ENCODE measurements around the gene CTTNBP2.

CTTNBP2 gene

DNA sequence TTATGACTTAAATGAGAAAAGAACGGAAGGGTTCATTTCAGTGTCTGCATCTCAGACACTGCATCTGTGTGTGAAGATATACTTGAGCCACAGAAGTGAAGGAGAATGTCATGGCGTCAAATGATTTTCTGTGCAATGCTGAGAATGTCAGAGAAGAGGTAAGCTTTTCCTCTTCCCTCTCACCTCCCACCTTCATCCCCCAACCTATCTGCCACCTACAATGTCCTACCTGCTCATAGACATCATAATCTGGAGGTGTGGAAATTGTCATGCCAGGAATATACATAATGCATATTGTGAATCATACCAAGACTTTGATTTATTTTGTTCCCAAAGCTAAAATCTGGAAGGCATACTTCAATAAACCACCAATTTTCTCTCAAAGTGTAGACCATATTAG is 53.7 kb downstream of the CTTNBP2 start:
- no peak for FAIRE-seq
- no peak for DNase-seq (ENCODE audit: insufficient read length, low spot score)
- no peak for TF ChIP-seq POLR2A (IDR thresholded peaks at IDR 0.05; ENCODE audit: low read depth, low read length)

- peak; percentile 95 for FAIRE-seq
- no peak for TF ChIP-seq POLR2A (IDR thresholded peaks at IDR 0.05; ENCODE audit: low read depth, low read length)
- peak; percentile 15 for DNase-seq (ENCODE audit: insufficient read length, low spot score)
Observed at GRCh38 chr7:117818232-117818631, 55.0 kb downstream of the CTTNBP2 start.

GRCh38 chr7:117816727-117817126 is 56.5 kb downstream of the CTTNBP2 start:
- TF ChIP-seq POLR2A (IDR thresholded peaks at IDR 0.05; ENCODE audit: low read depth, low read length) = no peak
- FAIRE-seq (no peak), DNase-seq (ENCODE audit: insufficient read length, low spot score) (no peak)

DNA sequence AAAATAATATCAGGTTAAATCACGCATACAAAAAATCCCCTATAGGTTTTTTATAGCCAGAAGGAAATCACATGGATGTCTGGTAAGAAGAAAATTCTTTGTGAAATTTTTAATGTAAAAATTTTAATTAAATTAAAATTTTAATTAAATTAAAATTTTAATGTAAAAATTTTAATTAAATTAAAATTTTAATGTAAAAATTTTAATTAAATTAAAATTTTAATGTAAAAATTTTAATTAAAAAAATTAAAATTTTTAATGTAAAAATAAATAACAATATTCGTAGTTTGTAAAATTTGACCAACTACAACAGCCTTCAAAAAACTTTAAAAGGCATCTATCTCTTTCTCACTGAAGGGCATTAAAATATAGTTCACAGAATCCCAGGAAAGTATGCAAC is 61.5 kb downstream of the CTTNBP2 start:
- DNase-seq (ENCODE audit: insufficient read length, low spot score) (no peak), FAIRE-seq (no peak)
- no peak for TF ChIP-seq POLR2A (IDR thresholded peaks at IDR 0.05; ENCODE audit: low read depth, low read length)

DNA sequence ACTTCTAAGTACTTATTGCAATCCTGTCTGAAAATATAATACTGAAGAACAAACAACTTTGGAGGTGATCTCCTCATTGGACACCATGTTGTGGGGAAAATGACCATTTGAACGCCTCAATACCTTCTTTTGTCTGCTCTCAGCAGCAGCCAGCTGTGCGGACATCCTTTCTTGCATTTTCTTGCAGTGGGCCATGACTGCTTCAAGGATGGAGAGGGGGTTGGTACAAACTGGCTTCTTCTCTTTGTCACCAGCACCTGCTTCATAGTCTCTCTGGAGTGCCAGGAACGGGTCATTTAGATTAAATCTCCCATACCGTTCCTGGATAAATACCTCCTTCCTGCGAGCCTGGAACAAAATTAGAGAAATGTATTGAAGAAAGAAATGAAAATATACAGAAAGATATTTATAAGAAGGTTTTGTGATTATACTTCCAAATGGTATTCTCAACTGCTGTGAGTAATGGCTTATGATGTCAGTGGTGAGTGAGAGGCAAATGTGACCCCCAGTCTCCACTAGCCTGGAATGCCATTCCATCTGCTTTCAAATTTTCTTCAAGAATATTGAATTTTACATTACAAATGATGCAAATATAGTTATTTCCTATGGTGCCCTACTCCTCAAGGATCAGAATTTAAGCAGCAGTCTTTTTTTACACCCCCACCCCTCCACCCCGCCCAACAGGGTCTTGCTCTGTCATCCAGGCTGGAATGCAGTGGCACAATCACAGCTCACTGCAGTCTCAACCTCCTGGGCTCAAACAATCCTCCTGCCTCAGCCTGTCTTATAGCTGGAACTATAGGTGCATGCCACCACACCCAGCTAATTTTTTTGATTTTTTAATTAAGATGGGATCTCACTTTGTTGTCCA is 62.4 kb downstream of the CTTNBP2 start:
- FAIRE-seq (no peak), DNase-seq (ENCODE audit: insufficient read length, low spot score) (no peak)
- TF ChIP-seq POLR2A (IDR thresholded peaks at IDR 0.05; ENCODE audit: low read depth, low read length) = no peak

DNA sequence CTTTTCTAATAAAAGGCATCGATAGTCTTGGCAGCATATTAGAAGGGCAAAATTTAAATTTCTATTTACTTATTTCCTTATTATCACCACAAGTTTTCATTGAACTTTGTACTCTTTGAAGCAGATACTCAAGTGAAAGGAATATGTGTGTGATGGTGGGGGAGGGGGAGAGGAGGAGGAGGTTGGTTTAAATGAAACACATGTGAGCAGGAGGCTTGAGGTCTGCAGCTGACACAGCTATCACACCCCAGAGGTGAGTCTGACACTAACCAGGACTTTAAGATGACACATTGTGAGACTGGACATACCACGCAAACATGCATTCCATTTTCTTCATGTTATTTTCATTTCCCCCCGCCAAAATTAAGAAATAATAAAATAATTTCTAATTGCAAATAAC is 63.3 kb downstream of the CTTNBP2 start:
- DNase-seq (ENCODE audit: insufficient read length, low spot score) (no peak), FAIRE-seq (no peak)
- TF ChIP-seq POLR2A (IDR thresholded peaks at IDR 0.05; ENCODE audit: low read depth, low read length) = no peak

DNA sequence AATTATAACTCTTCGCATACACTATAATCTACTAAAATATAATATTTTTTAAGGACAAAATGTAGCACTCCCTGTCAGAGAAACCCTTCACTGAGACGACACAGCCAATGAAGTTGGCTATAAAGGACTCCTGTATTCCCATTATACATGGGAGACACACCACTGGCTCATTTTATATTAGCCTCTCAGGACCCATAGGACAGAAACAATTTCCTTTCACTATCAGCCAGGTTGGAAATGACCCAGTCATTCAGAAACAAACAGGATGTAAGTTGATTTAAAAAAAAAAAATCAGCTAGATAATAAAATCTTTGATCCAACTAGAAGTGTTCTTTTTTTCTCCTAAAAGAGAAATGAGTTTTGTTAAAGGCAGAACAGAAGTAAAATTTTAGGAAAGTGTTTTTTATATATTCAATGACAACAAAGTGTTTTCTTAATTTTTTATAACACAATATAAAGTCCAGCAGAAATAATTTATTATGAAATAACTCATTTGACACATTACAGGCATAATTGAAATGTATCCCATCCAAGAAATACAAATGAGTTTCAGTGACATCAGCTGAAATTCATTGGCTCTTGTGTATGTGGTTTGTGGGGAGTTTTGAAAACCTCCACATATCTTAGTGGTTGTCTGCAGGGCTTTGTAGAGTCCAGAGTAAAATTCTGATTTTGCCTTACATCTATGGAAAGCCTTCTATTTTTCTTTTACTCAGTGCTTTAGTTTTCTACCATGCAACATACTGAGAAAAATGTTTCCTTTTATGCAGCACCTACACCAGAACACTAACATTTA is 64.1 kb downstream of the CTTNBP2 start:
- TF ChIP-seq POLR2A (IDR thresholded peaks at IDR 0.05; ENCODE audit: low read depth, low read length) = no peak
- no peak for DNase-seq (ENCODE audit: insufficient read length, low spot score)
- FAIRE-seq = no peak

- DNase-seq (ENCODE audit: insufficient read length, low spot score) = no peak
- no peak for TF ChIP-seq POLR2A (IDR thresholded peaks at IDR 0.05; ENCODE audit: low read depth, low read length)
- FAIRE-seq = no peak
Observed at GRCh38 chr7:117808341-117808757, 64.9 kb downstream of the CTTNBP2 start.

DNA sequence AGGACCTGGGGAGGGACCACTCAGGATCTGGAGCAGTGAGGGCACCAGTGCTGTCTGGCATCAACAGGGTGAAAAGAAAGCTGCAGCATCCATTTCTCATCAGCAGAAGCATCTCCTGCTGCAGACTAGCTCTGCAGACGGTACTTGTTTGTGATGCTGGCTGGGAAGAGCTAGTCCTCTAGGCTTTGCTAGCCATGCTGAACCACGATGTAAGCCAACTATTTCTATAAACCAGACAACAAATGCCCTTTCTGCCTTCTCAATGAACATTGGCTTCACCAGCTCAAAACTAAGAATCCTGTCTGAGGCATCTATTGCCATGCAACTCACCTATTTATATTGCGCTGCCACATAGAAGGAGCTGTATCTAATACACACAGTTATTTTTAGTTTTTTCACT is 65.6 kb downstream of the CTTNBP2 start:
- TF ChIP-seq POLR2A (IDR thresholded peaks at IDR 0.05; ENCODE audit: low read depth, low read length) = no peak
- no peak for DNase-seq (ENCODE audit: insufficient read length, low spot score)
- FAIRE-seq = no peak

GRCh38 chr7:117806011-117806410 is 67.2 kb downstream of the CTTNBP2 start:
- DNase-seq (ENCODE audit: insufficient read length, low spot score) (no peak), FAIRE-seq (no peak)
- no peak for TF ChIP-seq POLR2A (IDR thresholded peaks at IDR 0.05; ENCODE audit: low read depth, low read length)

DNA sequence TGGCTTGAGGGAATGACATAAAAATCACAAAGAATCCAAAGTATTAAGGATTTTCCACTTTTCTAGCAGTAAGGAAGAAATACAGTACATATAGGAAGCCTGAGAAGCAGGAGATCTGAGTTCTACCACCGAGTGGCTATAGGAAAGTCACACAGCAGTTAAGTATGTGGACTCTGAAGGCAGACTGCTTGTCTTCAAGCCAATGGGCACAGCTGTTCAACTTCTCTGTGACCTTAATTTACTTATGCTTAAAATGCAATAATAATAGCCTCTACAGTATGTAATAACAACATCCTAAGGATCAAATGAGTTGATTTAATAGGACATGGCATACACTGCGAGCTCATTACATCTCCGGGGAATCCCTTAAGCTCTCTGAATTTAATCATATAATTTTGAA is 68.0 kb downstream of the CTTNBP2 start:
- no peak for DNase-seq (ENCODE audit: insufficient read length, low spot score)
- FAIRE-seq = no peak
- TF ChIP-seq POLR2A (IDR thresholded peaks at IDR 0.05; ENCODE audit: low read depth, low read length) = no peak

DNA sequence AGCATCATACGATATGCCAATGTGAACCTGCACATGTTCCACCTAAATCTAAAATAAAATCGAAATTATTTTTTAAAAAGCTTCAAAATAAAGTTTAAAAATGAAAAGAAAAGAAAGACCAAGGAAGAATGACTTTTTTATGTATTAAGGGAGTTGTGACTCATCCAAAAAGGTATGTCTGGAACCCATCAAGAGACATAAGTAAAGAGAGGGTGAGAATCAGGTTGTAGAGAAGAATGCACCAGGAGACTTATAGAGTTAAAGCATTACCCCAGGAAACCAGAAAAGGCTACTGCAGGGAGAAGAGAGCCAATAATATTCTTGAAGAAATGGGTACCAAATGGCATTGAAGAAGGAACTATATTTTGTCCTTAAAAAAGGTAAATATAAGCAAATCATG is 69.8 kb downstream of the CTTNBP2 start:
- DNase-seq (ENCODE audit: insufficient read length, low spot score) (no peak), FAIRE-seq (no peak)
- no peak for TF ChIP-seq POLR2A (IDR thresholded peaks at IDR 0.05; ENCODE audit: low read depth, low read length)

GRCh38 chr7:117802660-117803059 is 70.6 kb downstream of the CTTNBP2 start:
- DNase-seq (ENCODE audit: insufficient read length, low spot score) (no peak), FAIRE-seq (no peak)
- TF ChIP-seq POLR2A (IDR thresholded peaks at IDR 0.05; ENCODE audit: low read depth, low read length) = no peak

DNA sequence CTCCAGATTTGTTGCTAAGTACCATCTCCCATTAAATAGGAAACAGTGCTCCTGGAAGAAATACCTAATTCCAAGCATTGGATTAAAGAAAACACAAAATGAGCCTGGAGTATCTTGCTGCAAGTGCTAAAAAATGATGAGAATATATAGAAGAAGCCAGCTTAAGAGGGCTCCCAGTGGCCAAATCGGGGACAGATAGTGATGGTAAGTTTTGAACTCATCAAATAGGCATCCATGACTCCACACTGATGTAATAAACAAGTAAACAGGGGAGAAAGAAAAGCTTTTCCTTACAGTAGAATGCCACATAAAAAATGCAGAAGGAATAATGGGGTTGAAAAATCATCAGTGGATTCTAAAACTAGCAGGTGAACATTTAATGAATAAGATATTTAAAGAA is 72.4 kb downstream of the CTTNBP2 start:
- FAIRE-seq = no peak

DNA sequence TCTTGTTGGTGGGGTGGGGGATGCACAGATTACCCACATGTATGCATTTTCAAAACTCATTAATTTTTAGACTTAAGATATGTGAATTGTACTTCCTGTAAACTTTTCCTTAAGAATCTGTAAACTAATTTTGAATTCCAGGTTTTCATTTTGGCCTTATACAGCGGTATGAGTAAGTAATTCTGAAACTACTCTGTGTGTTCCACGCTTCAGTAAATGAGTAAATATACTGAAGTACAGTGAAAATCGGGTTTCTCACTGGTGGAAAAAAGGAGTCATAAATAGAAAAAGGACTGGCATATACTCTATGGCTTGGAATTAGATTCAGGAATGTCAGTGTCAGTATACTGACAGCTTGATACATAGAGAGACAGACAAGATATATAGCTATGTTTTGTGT is 72.8 kb downstream of the CTTNBP2 start:
- DNase-seq (ENCODE audit: insufficient read length, low spot score) (no peak), FAIRE-seq (no peak)
- no peak for TF ChIP-seq POLR2A (IDR thresholded peaks at IDR 0.05; ENCODE audit: low read depth, low read length)

More for the DNA sequence above, 72.4 kb downstream of the CTTNBP2 start:
- no peak for DNase-seq (ENCODE audit: insufficient read length, low spot score)
- no peak for TF ChIP-seq POLR2A (IDR thresholded peaks at IDR 0.05; ENCODE audit: low read depth, low read length)

Measured in H54 (cell line).